Spleen (tissue), 11 donors: Measurements from ENCODE around the gene COLEC12. TPM values are rescaled to one million over a fixed set of nuclear protein-coding genes. Genes with fewer than 3 reads are reported as not detected.

Experiments used
- DNase-seq: peaks from one replicate; pipeline ENCODE4 v3.0.0-alpha.2; 2020
- H3K27ac ChIP-seq, 8 donors: fragments of 200-600 bp; sonication (generic) in 7 of 8; 1 replicate in 4 of 8; 2 replicates in 4 of 8; pipeline versions ENCODE4 v1.5.0 to v1.8.0; 2016 to 2021; ENCODE audit warnings: inconsistent platforms in 4 of 8, mild to moderate bottlenecking in 4 of 8, moderate library complexity in 1 of 8
- H3K27me3 ChIP-seq, 7 donors: fragments of 200-600 bp; sonication (generic) in 6 of 7; replicated peaks in 1 of 7; 1 replicate in 4 of 7; 2 replicates in 3 of 7; pipeline versions ENCODE4 v1.5.0 to v1.8.0; 2016 to 2021; ENCODE audit warnings: inconsistent platforms in 3 of 7, mild to moderate bottlenecking in 1 of 7
- H3K36me3 ChIP-seq, 6 donors: fragments of 200-600 bp; sonication (generic) in 5 of 6; 1 replicate in 4 of 6; 2 replicates in 2 of 6; pipeline versions ENCODE4 v1.5.0 to v1.8.0; 2016 to 2021; ENCODE audit warnings: inconsistent platforms in 2 of 6
- H3K4me1 ChIP-seq, 6 donors: fragments of 200-600 bp; sonication (generic) in 5 of 6; 1 replicate in 3 of 6; 2 replicates in 3 of 6; pipeline versions ENCODE4 v1.5.0 to v1.8.0; 2016 to 2021; ENCODE audit warnings: inconsistent platforms in 3 of 6
- H3K4me3 ChIP-seq, 8 donors: fragments of 200-600 bp; sonication (generic) in 7 of 8; 1 replicate in 4 of 8; 2 replicates in 4 of 8; pipeline versions ENCODE4 v1.5.0 to v1.8.0; 2016 to 2021; ENCODE audit warnings: inconsistent platforms in 4 of 8, mild to moderate bottlenecking in 4 of 8, moderate library complexity in 2 of 8
- H3K9me3 ChIP-seq, 8 donors: fragments of 200-600 bp; sonication (generic) in 7 of 8; 1 replicate in 4 of 8; 2 replicates in 4 of 8; pipeline versions ENCODE4 v1.5.0 to v1.8.0; 2016 to 2021; ENCODE audit warnings: inconsistent platforms in 4 of 8
- POLR2A ChIP-seq, 3 donors: fragments of 450-650 bp; IDR thresholded peaks; one replicate each; pipeline ENCODE4 v1.5.1; 2017; ENCODE audit warnings: antibody characterized with exemption in 3 of 3, mild to moderate bottlenecking in 1 of 3
- POLR2AphosphoS5 ChIP-seq, 3 donors: sonication (generic); formaldehyde crosslinking; IDR thresholded peaks; one replicate each; pipeline ENCODE4 v1.5.1; 2017; ENCODE audit warnings: antibody characterized with exemption in 3 of 3
- WGBS, 5 donors: extraction: QIAGEN DNeasy Blood & Tissue Kit in 3 of 5; methylation state at CpG; one replicate each; pipeline versions ENCODE4 v1.1.5 to v1.1.7; 2013 to 2018; 5-methylcytosine and 5-hydroxymethylcytosine counted together
- intact Hi-C: fragments of 100-400 bp; cut with DNase I; formaldehyde crosslinking; loops from one replicate; pipeline ENCODE4 v1.15.0; 2023; ENCODE audit warnings: low total_unique reads
- polyA plus RNA-seq, 3 donors: library from polyadenylated mRNA; stranded (reverse); fragments of 200-250 nt; gene quantifications; one replicate each; pipeline ENCODE4 v1.2.1, GENCODE V29; 2013
- total RNA-seq, 7 donors: library from RNA; depleted of rRNA in 3 of 7; stranded (reverse); fragments of >200 nt in 3 of 7; fragmentation: NEBNext Ultra II Directional in 4 of 7; extraction: Animal tissue kit (Norgen Biotek cat#: 25700) in 4 of 7; gene quantifications; one replicate each; pipeline versions ENCODE4 v1.1.0 to v1.2.1, GENCODE V29; 2016 to 2021
- TF ChIP-seq, protein P1 (sequence below), 11 experiments: fragments of 200-600 bp in 7 of 11; fragments of 450-650 bp in 4 of 11; sonication (generic) in 4 of 11; IDR thresholded peaks in 8 of 11; conservative IDR thresholded peaks in 3 of 11; 1 replicate in 7 of 11; 2 replicates in 4 of 11; pipeline versions ENCODE4 v1.4.0 to v1.8.0; 2016 to 2021; ENCODE audit warnings: antibody characterized with exemption in 11 of 11, inconsistent platforms in 4 of 11, mild to moderate bottlenecking in 1 of 11
- donor health status: healthy with polysubstance abuse.
- donor health status: DM: no; HTN: no; CAD: no; lungs with moderate emphysema.
- donor health status: DM: no; HTN: no; CAD: no.
- donor health status: Bipolar disorder and iron deficiency.
- donor health status: healthy.
- donor health status: DM: no; HTN: no; CAD: no.
- donor health status: DM: yes; HTN: yes; CAD: no.

Gene COLEC12
- total and polyA plus RNA-seq, 10 donors, result 0.13 to 4.5 (median 1.0) TPM

GRCh38 chr18:362311-363290, 137.9 kb downstream of the COLEC12 start:
- Histone ChIP-seq H3K27ac (no peak overlapping the region), H3K9me3 (no peaks in the 10 kb centered on the region), H3K4me3 (no peak overlapping the region), H3K27me3 (peaks cover 0 to 4% (median 0%) of the 10 kb centered on the region in 7 donors), H3K4me1 (peaks cover 0 to 19% (median 0%) of the 10 kb centered on the region in 6 donors), H3K36me3 (no peaks in the 10 kb centered on the region)
- TF ChIP-seq, protein P1, sequence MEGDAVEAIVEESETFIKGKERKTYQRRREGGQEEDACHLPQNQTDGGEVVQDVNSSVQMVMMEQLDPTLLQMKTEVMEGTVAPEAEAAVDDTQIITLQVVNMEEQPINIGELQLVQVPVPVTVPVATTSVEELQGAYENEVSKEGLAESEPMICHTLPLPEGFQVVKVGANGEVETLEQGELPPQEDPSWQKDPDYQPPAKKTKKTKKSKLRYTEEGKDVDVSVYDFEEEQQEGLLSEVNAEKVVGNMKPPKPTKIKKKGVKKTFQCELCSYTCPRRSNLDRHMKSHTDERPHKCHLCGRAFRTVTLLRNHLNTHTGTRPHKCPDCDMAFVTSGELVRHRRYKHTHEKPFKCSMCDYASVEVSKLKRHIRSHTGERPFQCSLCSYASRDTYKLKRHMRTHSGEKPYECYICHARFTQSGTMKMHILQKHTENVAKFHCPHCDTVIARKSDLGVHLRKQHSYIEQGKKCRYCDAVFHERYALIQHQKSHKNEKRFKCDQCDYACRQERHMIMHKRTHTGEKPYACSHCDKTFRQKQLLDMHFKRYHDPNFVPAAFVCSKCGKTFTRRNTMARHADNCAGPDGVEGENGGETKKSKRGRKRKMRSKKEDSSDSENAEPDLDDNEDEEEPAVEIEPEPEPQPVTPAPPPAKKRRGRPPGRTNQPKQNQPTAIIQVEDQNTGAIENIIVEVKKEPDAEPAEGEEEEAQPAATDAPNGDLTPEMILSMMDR (IDR thresholded peaks at IDR 0.05 in 8 of 11, conservative IDR thresholded peaks at IDR 0.05 in 3 of 11), result no peak
- TF ChIP-seq POLR2AphosphoS5 (IDR thresholded peaks at IDR 0.05) (no peak), POLR2A (IDR thresholded peaks at IDR 0.05) (no peak)
- WGBS, 5 donors, result 74 to 84% (median 79%) methylated on average over 12 of the region's 12 CpGs
- DNase-seq, result no peak
- intact Hi-C loops, result no loop called here

DNA sequence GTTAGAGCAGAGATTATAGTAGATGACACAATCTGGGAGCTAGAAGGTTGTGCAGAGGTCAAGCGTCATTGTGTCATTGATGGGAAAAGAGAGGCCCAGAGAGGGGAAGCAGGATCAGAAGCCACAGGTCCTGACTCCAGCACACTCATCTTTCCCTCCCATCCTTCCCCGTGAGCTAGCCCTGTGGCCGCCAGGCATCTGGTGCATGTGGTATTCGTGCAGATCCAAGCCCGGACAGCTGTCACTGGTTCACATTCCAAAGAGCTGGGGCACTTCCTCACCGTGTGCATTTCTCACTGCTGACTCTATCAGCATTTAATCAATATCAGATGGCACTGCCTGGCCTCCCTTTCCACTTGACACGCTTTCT, 138.6 kb downstream of the COLEC12 start:
- H3K4me3 ChIP-seq, result no peak overlapping the region
- 60 to 78% (median 71%) methylated on average over 7 of the region's 7 CpGs for WGBS, 5 donors
- no peak for DNase-seq
- H3K9me3 ChIP-seq, result no peaks in the 10 kb centered on the region
- H3K4me1 ChIP-seq, result peaks cover 0 to 19% (median 0%) of the 10 kb centered on the region in 6 donors
- H3K27ac ChIP-seq, result no peak overlapping the region
- intact Hi-C loops, result no loop called here
- no peaks in the 10 kb centered on the region for H3K36me3 ChIP-seq
- H3K27me3 ChIP-seq, result peaks cover 0 to 4% (median 0%) of the 10 kb centered on the region in 7 donors
- TF ChIP-seq, protein P1 (IDR thresholded peaks at IDR 0.05 in 8 of 11, conservative IDR thresholded peaks at IDR 0.05 in 3 of 11), result no peak
- TF ChIP-seq POLR2AphosphoS5 (IDR thresholded peaks at IDR 0.05) (no peak), POLR2A (IDR thresholded peaks at IDR 0.05) (no peak)

DNA sequence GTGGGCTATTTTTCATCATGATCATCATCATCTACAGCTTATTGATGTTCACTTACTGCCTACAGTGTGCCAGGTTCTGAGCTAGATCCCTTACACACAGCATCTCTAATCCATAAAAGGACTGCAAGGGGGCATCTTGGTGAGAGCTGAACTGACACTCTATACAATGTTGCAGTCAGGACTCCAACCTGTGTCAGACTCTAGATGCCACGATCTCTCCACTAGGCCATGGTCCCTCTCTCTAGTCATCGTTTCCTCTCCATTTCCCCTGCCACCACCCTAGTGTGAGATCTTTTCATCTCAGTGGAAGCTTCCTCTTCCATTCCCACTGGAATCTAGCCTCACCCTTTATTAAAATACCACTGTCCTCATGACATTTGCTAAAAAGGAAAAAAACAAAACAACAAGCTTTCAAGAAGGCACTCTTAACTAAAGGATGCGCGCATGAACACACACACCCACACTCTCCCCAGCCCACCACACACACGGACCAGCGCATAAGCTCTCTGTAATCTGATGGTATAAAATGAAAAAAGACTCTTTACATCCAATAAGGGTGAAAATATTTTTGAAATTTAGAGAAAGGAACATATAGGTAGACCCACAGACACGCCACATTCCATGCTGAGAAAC, 139.3 kb downstream of the COLEC12 start:
- peaks cover 0 to 19% (median 0%) of the 10 kb centered on the region in 6 donors for H3K4me1 ChIP-seq
- H3K36me3 ChIP-seq, result no peaks in the 10 kb centered on the region
- no peak overlapping the region for H3K27ac ChIP-seq
- intact Hi-C loops, result no loop called here
- H3K4me3 ChIP-seq, result no peak overlapping the region
- DNase-seq, result no peak
- H3K9me3 ChIP-seq, result no peaks in the 10 kb centered on the region
- TF ChIP-seq POLR2A (IDR thresholded peaks at IDR 0.05), result no peak
- H3K27me3 ChIP-seq, result peaks cover 0 to 4% (median 0%) of the 10 kb centered on the region in 7 donors
- WGBS, 5 donors, result 72 to 82% (median 75%) methylated on average over 7 of the region's 7 CpGs

DNA sequence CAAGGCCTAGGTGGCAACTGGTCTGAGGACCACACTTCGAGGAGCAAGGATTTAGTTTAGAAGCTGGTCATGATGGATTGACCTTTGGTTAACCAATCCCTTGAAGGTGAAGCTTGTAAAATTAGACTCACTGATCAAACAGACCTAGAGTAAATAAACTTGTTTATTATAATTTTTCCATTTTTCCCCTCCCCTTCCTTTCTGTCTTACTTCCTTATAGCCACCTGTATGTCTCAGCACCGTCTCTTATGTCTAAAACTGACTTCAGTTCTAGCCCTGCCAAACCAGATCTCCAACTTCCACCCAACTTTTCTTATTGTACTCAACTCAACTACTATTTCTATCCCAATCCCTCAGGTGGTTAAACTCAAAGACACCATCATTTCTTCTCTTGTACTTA, 139.8 kb downstream of the COLEC12 start:
- DNase-seq, result no peak
- intact Hi-C loops, result no loop called here

More for the DNA sequence above, 139.8 kb downstream of the COLEC12 start:
- TF ChIP-seq POLR2A (IDR thresholded peaks at IDR 0.05) (no peak), POLR2AphosphoS5 (IDR thresholded peaks at IDR 0.05) (no peak)
- TF ChIP-seq, protein P1 (IDR thresholded peaks at IDR 0.05 in 8 of 11, conservative IDR thresholded peaks at IDR 0.05 in 3 of 11), result no peak
- Histone ChIP-seq H3K36me3 (no peaks in the 10 kb centered on the region), H3K27me3 (peaks cover 0 to 4% (median 0%) of the 10 kb centered on the region in 7 donors), H3K4me1 (peaks cover 0 to 19% (median 0%) of the 10 kb centered on the region in 6 donors), H3K9me3 (no peaks in the 10 kb centered on the region), H3K4me3 (no peak overlapping the region), H3K27ac (no peak overlapping the region)
- 62 to 81% (median 73%) methylated on average over 2 of the region's 2 CpGs for WGBS, 5 donors
